ENCODE data around the gene G6PC2.

G6PC2 gene

GRCh38 chr2:168894101-168894500 lies 7.0 kb upstream of the G6PC2 start:
- Histone ChIP-seq H4K91ac (ENCODE audit: low read depth, low read length) (no peak overlapping the region), H2BK120ac (ENCODE audit: insufficient read depth, low read length, poor library complexity) (no peak overlapping the region), H3K79me2 (ENCODE audit: control insufficient read depth, insufficient read depth, low read length, poor library complexity) (peaks cover 2% of the 10 kb centered on the region), H3K9me3 (ENCODE audit: insufficient read depth, low read depth, low read length) (no peaks in the 10 kb centered on the region), H3K9ac (ENCODE audit: low read length) (no peak overlapping the region), H3K27ac (ENCODE audit: low read depth, low read length) (no peak overlapping the region), H2AK5ac (ENCODE audit: low read length) (no peak overlapping the region), H2AFZ (ENCODE audit: insufficient read depth, low read length, poor library complexity) (no peak overlapping the region), H3K4ac (ENCODE audit: low read depth, low read length) (no peak overlapping the region), H4K12ac (ENCODE audit: low read depth, low read length) (no peak overlapping the region), H3K27me3 (ENCODE audit: insufficient read depth, low read length) (no peaks in the 10 kb centered on the region), H2BK5ac (ENCODE audit: low read depth, low read length, poor library complexity) (no peak overlapping the region), H2BK12ac (ENCODE audit: low read length) (no peak overlapping the region), H3K18ac (ENCODE audit: low read length) (no peak overlapping the region), H3K4me2 (ENCODE audit: low read length) (no peak overlapping the region), H3K4me1 (ENCODE audit: control insufficient read depth in 1 of 2, insufficient read depth in 2 of 2, low read length in 2 of 2) (peaks cover 0 to 5% of the 10 kb centered on the region in 2 experiments), H3K4me3 (ENCODE audit: low read depth, low read length) (no peak overlapping the region), H3K14ac (ENCODE audit: low read length) (no peak overlapping the region), H3K79me1 (ENCODE audit: low read length) (no peaks in the 10 kb centered on the region), H3K23ac (ENCODE audit: low read length) (no peak overlapping the region), H3K36me3 (ENCODE audit: control insufficient read depth in 1 of 2, insufficient read depth in 2 of 2, low read length in 2 of 2) (no peaks in the 10 kb centered on the region), H4K8ac (ENCODE audit: low read depth, low read length) (no peak overlapping the region)
- no CpG with 5 or more reads among the region's 1 CpG for WGBS (ENCODE audit: extremely low coverage, insufficient coverage, insufficient read length)
- DNase-seq, result no peak

GRCh38 chr2:168894720-168895119 lies 6.4 kb upstream of the G6PC2 start:
- no peaks in the 10 kb centered on the region for H3K27me3 ChIP-seq (ENCODE audit: insufficient read depth, low read length)
- no peak overlapping the region for H2AFZ ChIP-seq (ENCODE audit: insufficient read depth, low read length, poor library complexity)
- DNase-seq, result no peak
- no peaks in the 10 kb centered on the region for H3K9me3 ChIP-seq (ENCODE audit: insufficient read depth, low read depth, low read length)
- no peak overlapping the region for H2AK5ac ChIP-seq (ENCODE audit: low read length)
- H3K36me3 ChIP-seq (ENCODE audit: control insufficient read depth in 1 of 2, insufficient read depth in 2 of 2, low read length in 2 of 2), result no peaks in the 10 kb centered on the region
- no peak overlapping the region for H3K27ac ChIP-seq (ENCODE audit: low read depth, low read length)
- H3K79me2 ChIP-seq (ENCODE audit: control insufficient read depth, insufficient read depth, low read length, poor library complexity), result peaks cover 2% of the 10 kb centered on the region
- H3K23ac ChIP-seq (ENCODE audit: low read length), result no peak overlapping the region
- H4K91ac ChIP-seq (ENCODE audit: low read depth, low read length), result no peak overlapping the region
- no peak overlapping the region for H2BK12ac ChIP-seq (ENCODE audit: low read length)
- H3K9ac ChIP-seq (ENCODE audit: low read length), result no peak overlapping the region
- H4K12ac ChIP-seq (ENCODE audit: low read depth, low read length), result no peak overlapping the region
- no peak overlapping the region for H2BK5ac ChIP-seq (ENCODE audit: low read depth, low read length, poor library complexity)
- no peaks in the 10 kb centered on the region for H3K79me1 ChIP-seq (ENCODE audit: low read length)
- H3K4me3 ChIP-seq (ENCODE audit: low read depth, low read length), result no peak overlapping the region
- no peak overlapping the region for H3K4me2 ChIP-seq (ENCODE audit: low read length)
- H4K8ac ChIP-seq (ENCODE audit: low read depth, low read length), result no peak overlapping the region
- H2BK120ac ChIP-seq (ENCODE audit: insufficient read depth, low read length, poor library complexity), result no peak overlapping the region
- peaks cover 0 to 2% of the 10 kb centered on the region in 2 experiments for H3K4me1 ChIP-seq (ENCODE audit: control insufficient read depth in 1 of 2, insufficient read depth in 2 of 2, low read length in 2 of 2)
- no peak overlapping the region for H3K18ac ChIP-seq (ENCODE audit: low read length)
- H3K4ac ChIP-seq (ENCODE audit: low read depth, low read length), result no peak overlapping the region
- H3K14ac ChIP-seq (ENCODE audit: low read length), result no peak overlapping the region

- Histone ChIP-seq H4K91ac (ENCODE audit: low read depth, low read length) (no peak overlapping the region), H2AFZ (ENCODE audit: insufficient read depth, low read length, poor library complexity) (no peak overlapping the region), H3K36me3 (ENCODE audit: control insufficient read depth in 1 of 2, insufficient read depth in 2 of 2, low read length in 2 of 2) (no peaks in the 10 kb centered on the region), H3K27me3 (ENCODE audit: insufficient read depth, low read length) (no peaks in the 10 kb centered on the region), H3K4me2 (ENCODE audit: low read length) (no peak overlapping the region), H3K18ac (ENCODE audit: low read length) (no peak overlapping the region), H3K14ac (ENCODE audit: low read length) (no peak overlapping the region), H3K4me1 (ENCODE audit: control insufficient read depth in 1 of 2, insufficient read depth in 2 of 2, low read length in 2 of 2) (no peaks in the 10 kb centered on the region), H3K4ac (ENCODE audit: low read depth, low read length) (no peak overlapping the region), H2BK5ac (ENCODE audit: low read depth, low read length, poor library complexity) (no peak overlapping the region), H3K4me3 (ENCODE audit: low read depth, low read length) (no peak overlapping the region), H3K79me2 (ENCODE audit: control insufficient read depth, insufficient read depth, low read length, poor library complexity) (no peaks in the 10 kb centered on the region), H3K27ac (ENCODE audit: low read depth, low read length) (no peak overlapping the region), H4K8ac (ENCODE audit: low read depth, low read length) (no peak overlapping the region), H4K12ac (ENCODE audit: low read depth, low read length) (no peak overlapping the region), H3K79me1 (ENCODE audit: low read length) (no peaks in the 10 kb centered on the region), H3K23ac (ENCODE audit: low read length) (no peak overlapping the region), H2BK120ac (ENCODE audit: insufficient read depth, low read length, poor library complexity) (no peak overlapping the region), H2BK12ac (ENCODE audit: low read length) (no peak overlapping the region), H3K9ac (ENCODE audit: low read length) (no peak overlapping the region), H2AK5ac (ENCODE audit: low read length) (no peak overlapping the region), H3K9me3 (ENCODE audit: insufficient read depth, low read depth, low read length) (no peaks in the 10 kb centered on the region)
- no peak for DNase-seq
Observed at GRCh38 chr2:168895771-168896170, 5.3 kb upstream of the G6PC2 start.

GRCh38 chr2:168896783-168897182 lies 4.3 kb upstream of the G6PC2 start:
- Histone ChIP-seq H2BK12ac (ENCODE audit: low read length) (no peak overlapping the region), H3K14ac (ENCODE audit: low read length) (no peak overlapping the region), H3K4me2 (ENCODE audit: low read length) (no peak overlapping the region), H3K18ac (ENCODE audit: low read length) (no peak overlapping the region), H3K4me1 (ENCODE audit: control insufficient read depth in 1 of 2, insufficient read depth in 2 of 2, low read length in 2 of 2) (no peaks in the 10 kb centered on the region), H4K12ac (ENCODE audit: low read depth, low read length) (no peak overlapping the region), H3K27ac (ENCODE audit: low read depth, low read length) (no peak overlapping the region), H4K91ac (ENCODE audit: low read depth, low read length) (no peak overlapping the region), H2BK120ac (ENCODE audit: insufficient read depth, low read length, poor library complexity) (no peak overlapping the region), H2BK5ac (ENCODE audit: low read depth, low read length, poor library complexity) (no peak overlapping the region), H3K4me3 (ENCODE audit: low read depth, low read length) (no peak overlapping the region), H4K8ac (ENCODE audit: low read depth, low read length) (no peak overlapping the region), H2AK5ac (ENCODE audit: low read length) (no peak overlapping the region), H3K79me2 (ENCODE audit: control insufficient read depth, insufficient read depth, low read length, poor library complexity) (no peaks in the 10 kb centered on the region), H2AFZ (ENCODE audit: insufficient read depth, low read length, poor library complexity) (no peak overlapping the region), H3K9ac (ENCODE audit: low read length) (no peak overlapping the region), H3K4ac (ENCODE audit: low read depth, low read length) (no peak overlapping the region), H3K9me3 (ENCODE audit: insufficient read depth, low read depth, low read length) (no peaks in the 10 kb centered on the region), H3K23ac (ENCODE audit: low read length) (no peak overlapping the region), H3K36me3 (ENCODE audit: control insufficient read depth in 1 of 2, insufficient read depth in 2 of 2, low read length in 2 of 2) (no peaks in the 10 kb centered on the region), H3K79me1 (ENCODE audit: low read length) (no peaks in the 10 kb centered on the region), H3K27me3 (ENCODE audit: insufficient read depth, low read length) (no peaks in the 10 kb centered on the region)
- no CpG with 5 or more reads among the region's 4 CpGs for whole genome bisulfite sequencing (ENCODE audit: extremely low coverage, insufficient coverage, insufficient read length)
- DNase-seq, result no peak

- no peaks in the 10 kb centered on the region for H3K36me3 ChIP-seq (ENCODE audit: control insufficient read depth in 1 of 2, insufficient read depth in 2 of 2, low read length in 2 of 2)
- no peak overlapping the region for H2AK5ac ChIP-seq (ENCODE audit: low read length)
- H3K23ac ChIP-seq (ENCODE audit: low read length), result no peak overlapping the region
- no peak overlapping the region for H3K9ac ChIP-seq (ENCODE audit: low read length)
- DNase-seq, result no peak
- H3K4me3 ChIP-seq (ENCODE audit: low read depth, low read length), result no peak overlapping the region
- H2BK12ac ChIP-seq (ENCODE audit: low read length), result no peak overlapping the region
- H3K4ac ChIP-seq (ENCODE audit: low read depth, low read length), result no peak overlapping the region
- no peak overlapping the region for H4K12ac ChIP-seq (ENCODE audit: low read depth, low read length)
- WGBS (ENCODE audit: extremely low coverage, insufficient coverage, insufficient read length), result no CpG with 5 or more reads among the region's 1 CpG
- H3K4me2 ChIP-seq (ENCODE audit: low read length), result no peak overlapping the region
- no peak overlapping the region for H4K91ac ChIP-seq (ENCODE audit: low read depth, low read length)
- H3K27me3 ChIP-seq (ENCODE audit: insufficient read depth, low read length), result no peaks in the 10 kb centered on the region
- H3K4me1 ChIP-seq (ENCODE audit: control insufficient read depth in 1 of 2, insufficient read depth in 2 of 2, low read length in 2 of 2), result no peaks in the 10 kb centered on the region
- no peaks in the 10 kb centered on the region for H3K79me2 ChIP-seq (ENCODE audit: control insufficient read depth, insufficient read depth, low read length, poor library complexity)
- no peaks in the 10 kb centered on the region for H3K9me3 ChIP-seq (ENCODE audit: insufficient read depth, low read depth, low read length)
- no peak overlapping the region for H2BK120ac ChIP-seq (ENCODE audit: insufficient read depth, low read length, poor library complexity)
- no peak overlapping the region for H2AFZ ChIP-seq (ENCODE audit: insufficient read depth, low read length, poor library complexity)
- H3K14ac ChIP-seq (ENCODE audit: low read length), result no peak overlapping the region
- no peaks in the 10 kb centered on the region for H3K79me1 ChIP-seq (ENCODE audit: low read length)
- no peak overlapping the region for H3K27ac ChIP-seq (ENCODE audit: low read depth, low read length)
- no peak overlapping the region for H4K8ac ChIP-seq (ENCODE audit: low read depth, low read length)
- no peak overlapping the region for H3K18ac ChIP-seq (ENCODE audit: low read length)
- H2BK5ac ChIP-seq (ENCODE audit: low read depth, low read length, poor library complexity), result no peak overlapping the region
Observed at GRCh38 chr2:168897449-168897848, 3.6 kb upstream of the G6PC2 start.
